ENCODE measurements around the gene C10orf143. TPM values are rescaled to one million over a fixed set of nuclear protein-coding genes. Genes with fewer than 3 reads are reported as not detected.

C10orf143 gene
- total and polyA plus RNA-seq, 2 of the 8 experiments (the other 6 are each of a cell fraction or from before 2014, with no cell fraction given) = 1.6 to 2.0 TPM

DNA sequence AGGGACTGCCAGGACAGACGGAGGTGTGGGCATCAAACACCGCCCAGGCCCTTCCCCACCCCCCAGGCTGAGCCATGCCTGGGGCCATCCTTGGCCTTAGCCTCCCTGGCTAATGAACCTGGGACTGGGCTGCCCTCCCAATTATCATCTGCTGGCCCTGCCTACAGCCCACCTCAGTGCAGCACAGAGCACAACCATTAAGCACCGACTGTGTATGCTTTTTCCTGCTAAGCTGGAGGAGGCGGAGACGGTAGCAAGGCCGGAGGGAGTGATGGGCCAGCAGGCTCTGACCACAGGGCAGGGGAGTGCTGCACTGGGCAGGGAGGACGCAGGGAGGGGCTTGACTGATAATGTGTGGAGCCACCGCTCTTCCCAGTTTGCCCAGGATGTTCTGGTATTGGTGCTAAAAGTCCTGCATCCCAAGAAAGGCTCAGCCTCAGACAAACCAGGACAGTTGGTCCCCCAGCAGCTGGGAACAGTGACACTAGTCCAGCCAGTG, 72.0 kb downstream of the C10orf143 start:
- no peak overlapping the region for H2BK15ac ChIP-seq (ENCODE audit: low read length)
- H3K18ac ChIP-seq (ENCODE audit: extremely low read depth, low read length) = no peak overlapping the region
- CTCF ChIA-PET (ENCODE audit: partially characterized antibody) = interaction anchor here (1.0 kb wide), 1 partner anchor 89 kb away, joined by 3 read pairs; no protein-coding TSS in a partner anchor
- peaks cover 0 to 4% (median 0%) of the 10 kb centered on the region in 4 experiments; a peak in 1 of 7 replicates for H3K4me1 ChIP-seq (replicated peaks in 1 of 4; ENCODE audit: control insufficient read depth in 3 of 4, insufficient read depth in 4 of 4, low read length in 3 of 4)
- DNase-seq (ENCODE audit: low read depth in 1 of 2, low spot score in 2 of 2) = peak in 1 of 2 experiments; percentile 34
- H2BK12ac ChIP-seq (ENCODE audit: low read depth, low read length) = no peak overlapping the region
- H3K4me3 ChIP-seq (ENCODE audit: extremely low read depth in 1 of 4, insufficient read depth in 2 of 4, low read depth in 3 of 4, low read length in 4 of 4) = no peak overlapping the region
- peaks cover 0 to 2% of the 10 kb centered on the region in 2 experiments for H4K20me1 ChIP-seq (replicated peaks in 1 of 2; ENCODE audit: control insufficient read depth in 1 of 2, insufficient read depth in 2 of 2, low read length in 2 of 2)
- no peak overlapping the region for H3K56ac ChIP-seq (replicated peaks; ENCODE audit: insufficient read length, low read depth, low read length)
- FAIRE-seq = no peak
- no peaks in the 10 kb centered on the region for H3K79me1 ChIP-seq (ENCODE audit: low read depth, low read length)
- no peak overlapping the region; the same call in 1 of the 2 replicates for H2BK5ac ChIP-seq (ENCODE audit: low read depth, low read length)
- H4K5ac ChIP-seq (ENCODE audit: insufficient read length, low read depth, low read length) = no peak overlapping the region
- no peak overlapping the region for H2BK120ac ChIP-seq (replicated peaks; ENCODE audit: low read depth, low read length)
- H3K14ac ChIP-seq (ENCODE audit: insufficient read length) = no peak overlapping the region
- WGBS, 2 experiments (ENCODE audit: extremely low coverage in 1 of 2, insufficient coverage in 1 of 2, insufficient read length in 1 of 2, insufficient replicate concordance in 2 of 2, low coverage in 1 of 2, low lambda C conversion rate in 2 of 2, missing lambda C conversion rate in 1 of 2) = 95% methylated on average over 8 of the region's 8 CpGs; no CpG with 5 or more reads in 1 of the 2 experiments
- H3K23ac ChIP-seq (ENCODE audit: insufficient read length) = no peak overlapping the region
- H3K27ac ChIP-seq (ENCODE audit: low read depth, low read length) = no peak overlapping the region
- POLR2A ChIA-PET (ENCODE audit: partially characterized antibody) = no interaction called here
- H3K4ac ChIP-seq (replicated peaks; ENCODE audit: insufficient read length, low read depth, low read length) = no peak overlapping the region
- H4K91ac ChIP-seq (replicated peaks; ENCODE audit: insufficient read length, low read length) = no peak overlapping the region
- H3K36me3 ChIP-seq (ENCODE audit: control insufficient read depth in 2 of 4, insufficient read depth in 4 of 4, low read length in 3 of 4) = no peaks in the 10 kb centered on the region
- H4K8ac ChIP-seq (ENCODE audit: extremely low read depth, insufficient read depth, low read length) = no peak overlapping the region
- H2BK20ac ChIP-seq (ENCODE audit: low read length) = no peak overlapping the region
- no peaks in the 10 kb centered on the region; a peak in 1 of 7 replicates for H3K27me3 ChIP-seq (replicated peaks in 1 of 4; ENCODE audit: control insufficient read depth in 3 of 4, extremely low read depth in 1 of 4, insufficient read depth in 3 of 4, low read length in 3 of 4)
- no peak overlapping the region for H2AFZ ChIP-seq (ENCODE audit: low read length)
- no peak overlapping the region for H3K9ac ChIP-seq (replicated peaks in 1 of 4; ENCODE audit: extremely low read depth in 1 of 4, low read depth in 3 of 4, low read length in 3 of 4)
- no peak overlapping the region for H2AK5ac ChIP-seq (ENCODE audit: low read depth, low read length)
- no peaks in the 10 kb centered on the region for H3K79me2 ChIP-seq (ENCODE audit: control insufficient read depth in 1 of 2, insufficient read depth in 2 of 2, low read length in 2 of 2)
- H3K23me2 ChIP-seq (ENCODE audit: low read depth, low read length) = no peaks in the 10 kb centered on the region
- H3K4me2 ChIP-seq (ENCODE audit: insufficient read depth in 1 of 2, low read depth in 2 of 2, low read length in 2 of 2) = no peak overlapping the region
- no peaks in the 10 kb centered on the region for H3K9me3 ChIP-seq (ENCODE audit: insufficient read depth in 2 of 2, low read depth in 1 of 2, low read length in 1 of 2)
- TF ChIP-seq YY1 (IDR thresholded peaks at IDR 0.05; ENCODE audit: low read depth, low read length) = no peak
- TF ChIP-seq SP1 (IDR thresholded peaks at IDR 0.05; ENCODE audit: low read depth, low read length) = no peak
- TF ChIP-seq, protein P1, sequence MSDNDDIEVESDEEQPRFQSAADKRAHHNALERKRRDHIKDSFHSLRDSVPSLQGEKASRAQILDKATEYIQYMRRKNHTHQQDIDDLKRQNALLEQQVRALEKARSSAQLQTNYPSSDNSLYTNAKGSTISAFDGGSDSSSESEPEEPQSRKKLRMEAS (IDR thresholded peaks at IDR 0.05) = no peak
- TF ChIP-seq, protein P2, sequence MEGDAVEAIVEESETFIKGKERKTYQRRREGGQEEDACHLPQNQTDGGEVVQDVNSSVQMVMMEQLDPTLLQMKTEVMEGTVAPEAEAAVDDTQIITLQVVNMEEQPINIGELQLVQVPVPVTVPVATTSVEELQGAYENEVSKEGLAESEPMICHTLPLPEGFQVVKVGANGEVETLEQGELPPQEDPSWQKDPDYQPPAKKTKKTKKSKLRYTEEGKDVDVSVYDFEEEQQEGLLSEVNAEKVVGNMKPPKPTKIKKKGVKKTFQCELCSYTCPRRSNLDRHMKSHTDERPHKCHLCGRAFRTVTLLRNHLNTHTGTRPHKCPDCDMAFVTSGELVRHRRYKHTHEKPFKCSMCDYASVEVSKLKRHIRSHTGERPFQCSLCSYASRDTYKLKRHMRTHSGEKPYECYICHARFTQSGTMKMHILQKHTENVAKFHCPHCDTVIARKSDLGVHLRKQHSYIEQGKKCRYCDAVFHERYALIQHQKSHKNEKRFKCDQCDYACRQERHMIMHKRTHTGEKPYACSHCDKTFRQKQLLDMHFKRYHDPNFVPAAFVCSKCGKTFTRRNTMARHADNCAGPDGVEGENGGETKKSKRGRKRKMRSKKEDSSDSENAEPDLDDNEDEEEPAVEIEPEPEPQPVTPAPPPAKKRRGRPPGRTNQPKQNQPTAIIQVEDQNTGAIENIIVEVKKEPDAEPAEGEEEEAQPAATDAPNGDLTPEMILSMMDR (IDR thresholded peaks at IDR 0.05; ENCODE audit: control extremely low read depth in 1 of 3, insufficient read depth in 1 of 3, low read depth in 1 of 3, low read length in 3 of 3) = no peak
- no peak for TF ChIP-seq SAP30 (IDR thresholded peaks at IDR 0.05; ENCODE audit: insufficient read depth, insufficient replicate concordance, low read length)
- no peak for TF ChIP-seq GTF2F1 (IDR thresholded peaks at IDR 0.05; ENCODE audit: borderline replicate concordance, low read depth, low read length)
- no peak for TF ChIP-seq FOSL1 (IDR thresholded peaks at IDR 0.05; ENCODE audit: insufficient read depth, low read depth, low read length)
- TF ChIP-seq RFX5 (IDR thresholded peaks at IDR 0.05; ENCODE audit: borderline replicate concordance, low read depth, low read length) = no peak
- TF ChIP-seq BCL11A (IDR thresholded peaks at IDR 0.05; ENCODE audit: low read depth in 2 of 2, low read length in 2 of 2) = no peak
- no peak for TF ChIP-seq CTBP2 (IDR thresholded peaks at IDR 0.05; ENCODE audit: borderline replicate concordance, insufficient read depth, insufficient read length, low read length)
- TF ChIP-seq RXRA (IDR thresholded peaks at IDR 0.05; ENCODE audit: insufficient read depth, low read depth, low read length) = no peak

Data from H1 (cell line).